ENCODE measurements around the gene STRA8.

- TF ChIP-seq POLR2A (IDR thresholded peaks at IDR 0.05; ENCODE audit: low read depth, low read length) (no peak), POLR2AphosphoS5 (IDR thresholded peaks at IDR 0.05; ENCODE audit: low read depth, low read length) (no peak)
These were observed 918 bp upstream of the STRA8 start for GRCh38 chr7:135232720-135233119.
